ENCODE results near the gene UBXN4. TPM values are rescaled to one million over a fixed set of nuclear protein-coding genes. Genes with fewer than 3 reads are reported as not detected.

UBXN4 gene
- total RNA-seq, 1 experiment from 2014 or later, result 65.4 TPM

GRCh38 chr2:135728064-135728743 is 13.5 kb upstream of the UBXN4 start:
- Histone ChIP-seq H3K4me2 (ENCODE audit: insufficient read depth, insufficient read length, low read length) (no peak overlapping the region), H3K4ac (ENCODE audit: low read depth, low read length) (no peak overlapping the region), H3K79me1 (ENCODE audit: insufficient read depth, low read depth, low read length, poor library complexity, severe bottlenecking) (no peaks in the 10 kb centered on the region), H3K14ac (ENCODE audit: insufficient read depth, low read length) (no peak overlapping the region), H2AFZ (ENCODE audit: low read length) (no peak overlapping the region), H2BK15ac (ENCODE audit: low read depth, low read length) (no peak overlapping the region), H4K91ac (ENCODE audit: insufficient read length, low read depth, low read length) (no peak overlapping the region), H2AK5ac (ENCODE audit: insufficient read length, low read length) (no peak overlapping the region), H3K9ac (ENCODE audit: extremely low read depth, insufficient read length, low read length) (no peak overlapping the region), H3K27me3 (ENCODE audit: insufficient read depth, low read length) (no peaks in the 10 kb centered on the region), H3T11ph (ENCODE audit: low read length) (no peak overlapping the region), H3K23ac (ENCODE audit: insufficient read length, low read depth, low read length) (no peak overlapping the region), H2BK12ac (ENCODE audit: insufficient read length, low read depth, low read length) (no peak overlapping the region), H4K5ac (ENCODE audit: insufficient read length, low read depth, low read length) (no peak overlapping the region), H2BK5ac (ENCODE audit: insufficient read length, low read length) (no peak overlapping the region), H4K20me1 (ENCODE audit: control insufficient read depth, insufficient read depth, insufficient read length) (no peaks in the 10 kb centered on the region), H3K9me3 (ENCODE audit: control insufficient read depth, low read depth, low read length) (no peaks in the 10 kb centered on the region), H4K8ac (replicated peaks; ENCODE audit: insufficient read length, low read depth, low read length) (no peak overlapping the region), H3K18ac (ENCODE audit: insufficient read length, low read depth, low read length) (no peak overlapping the region), H3K4me1 (ENCODE audit: insufficient read depth, low read length) (no peaks in the 10 kb centered on the region), H3K56ac (ENCODE audit: insufficient read length, low read depth, low read length) (no peak overlapping the region), H3K79me2 (ENCODE audit: insufficient read depth, low read length) (no peaks in the 10 kb centered on the region), H2BK120ac (ENCODE audit: low read depth, low read length, poor library complexity, severe bottlenecking) (no peak overlapping the region), H3K23me2 (ENCODE audit: insufficient read length, low read depth, low read length, poor library complexity, severe bottlenecking) (no peaks in the 10 kb centered on the region), H3K27ac (ENCODE audit: insufficient read length, low read depth, low read length) (no peak overlapping the region), H2BK20ac (ENCODE audit: low read depth, low read length, poor library complexity, severe bottlenecking) (no peak overlapping the region)
- H3K36me3 Mint-ChIP-seq (ENCODE audit: insufficient read depth in 1 of 3, low read depth in 3 of 3), result peaks cover 11 to 22% (median 20%) of the 10 kb centered on the region in 3 experiments; a peak in 6 of 7 replicates
- H3K9me3 Mint-ChIP-seq, result no peaks in the 10 kb centered on the region
- peaks cover 0 to 5% of the 10 kb centered on the region in 2 experiments; a peak in 1 of 4 replicates for H3K4me1 Mint-ChIP-seq
- no peak overlapping the region for H3K27ac Mint-ChIP-seq
- no CpG with 5 or more reads among the region's 2 CpGs for WGBS (ENCODE audit: extremely low coverage, insufficient read length, low lambda C conversion rate)
- no peak overlapping the region for H3K4me3 Mint-ChIP-seq
- no peak for TF ChIP-seq CTCF (conservative IDR thresholded peaks at IDR 0.05)
- no peaks in the 10 kb centered on the region for H3K27me3 Mint-ChIP-seq (ENCODE audit: low read depth)
- DNase-seq, result no peak

Data from H9 (cell line).